ENCODE measurements around the gene LATS2.

DNA sequence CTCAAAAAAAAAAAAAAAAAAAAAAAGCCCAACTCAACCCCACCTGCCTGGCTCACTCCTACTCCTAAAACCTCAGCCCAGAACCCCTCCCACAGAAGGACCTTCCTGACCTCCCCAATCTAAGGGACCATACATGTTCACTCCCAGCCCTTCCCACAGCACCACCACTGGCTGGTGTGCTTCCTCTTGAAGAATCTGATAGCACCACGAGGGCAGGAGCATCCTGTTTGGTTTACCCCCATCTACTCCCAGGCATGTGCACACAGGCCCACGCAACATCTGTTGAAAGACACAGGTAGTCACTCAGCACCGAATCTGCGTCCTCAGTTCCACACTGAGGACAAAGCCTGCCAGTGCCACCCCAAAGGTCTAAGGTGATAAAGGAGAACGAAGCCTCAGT is 8.2 kb downstream of the LATS2 start:
- TF ChIP-seq, protein P1, sequence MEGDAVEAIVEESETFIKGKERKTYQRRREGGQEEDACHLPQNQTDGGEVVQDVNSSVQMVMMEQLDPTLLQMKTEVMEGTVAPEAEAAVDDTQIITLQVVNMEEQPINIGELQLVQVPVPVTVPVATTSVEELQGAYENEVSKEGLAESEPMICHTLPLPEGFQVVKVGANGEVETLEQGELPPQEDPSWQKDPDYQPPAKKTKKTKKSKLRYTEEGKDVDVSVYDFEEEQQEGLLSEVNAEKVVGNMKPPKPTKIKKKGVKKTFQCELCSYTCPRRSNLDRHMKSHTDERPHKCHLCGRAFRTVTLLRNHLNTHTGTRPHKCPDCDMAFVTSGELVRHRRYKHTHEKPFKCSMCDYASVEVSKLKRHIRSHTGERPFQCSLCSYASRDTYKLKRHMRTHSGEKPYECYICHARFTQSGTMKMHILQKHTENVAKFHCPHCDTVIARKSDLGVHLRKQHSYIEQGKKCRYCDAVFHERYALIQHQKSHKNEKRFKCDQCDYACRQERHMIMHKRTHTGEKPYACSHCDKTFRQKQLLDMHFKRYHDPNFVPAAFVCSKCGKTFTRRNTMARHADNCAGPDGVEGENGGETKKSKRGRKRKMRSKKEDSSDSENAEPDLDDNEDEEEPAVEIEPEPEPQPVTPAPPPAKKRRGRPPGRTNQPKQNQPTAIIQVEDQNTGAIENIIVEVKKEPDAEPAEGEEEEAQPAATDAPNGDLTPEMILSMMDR (IDR thresholded peaks at IDR 0.05) = no peak
- no peak for TF ChIP-seq POLR2A (IDR thresholded peaks at IDR 0.05)
- TF ChIP-seq POLR2AphosphoS5 (IDR thresholded peaks at IDR 0.05) = no peak
